ENCODE data around the gene ASTN2.
"Not testable (repeated sequence)": the region's sequence is repeated elsewhere in the genome, so short reads cannot be mapped to it uniquely, and the experiment has no call there.

ASTN2 gene

DNA sequence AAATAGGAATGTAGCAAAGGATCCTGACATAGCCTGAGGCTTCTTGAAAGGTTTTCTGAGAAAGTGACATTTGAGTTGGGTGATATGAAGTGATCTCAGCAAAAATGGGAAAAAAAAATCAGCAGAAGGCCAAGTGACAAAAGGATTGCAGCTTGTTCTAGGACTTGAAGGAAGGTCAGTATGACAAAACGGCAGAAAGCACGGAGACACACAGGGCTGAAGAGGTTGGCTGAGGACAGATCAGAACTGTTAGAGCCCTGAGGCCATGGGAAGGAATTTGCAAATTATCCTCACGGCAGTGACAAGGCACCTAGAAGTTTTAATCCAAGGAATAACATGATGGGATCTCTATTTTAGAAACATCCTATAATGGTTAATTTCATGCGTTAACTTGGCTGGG, 696.7 kb downstream of the ASTN2 start:
- DNase-seq: no peak

DNA sequence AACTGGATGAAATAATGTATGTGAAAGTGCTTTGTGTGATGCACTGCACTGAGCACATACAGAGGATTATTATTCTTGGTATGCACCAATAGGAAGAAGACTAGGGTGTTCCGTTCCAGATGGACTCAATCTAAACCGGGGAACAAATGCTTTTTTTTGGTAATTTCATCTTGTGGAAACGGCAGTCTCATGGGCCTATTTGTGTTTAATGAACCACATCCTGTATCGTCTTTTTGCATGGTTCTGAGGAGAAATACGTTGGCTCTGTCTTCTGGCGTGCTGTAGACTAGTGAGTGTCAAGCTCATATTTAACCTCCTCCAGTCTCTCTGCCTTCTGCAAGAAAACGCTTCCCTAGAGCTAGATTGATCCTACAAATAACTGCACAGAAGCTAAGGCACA, 697.7 kb downstream of the ASTN2 start:
- no peak for DNase-seq

DNA sequence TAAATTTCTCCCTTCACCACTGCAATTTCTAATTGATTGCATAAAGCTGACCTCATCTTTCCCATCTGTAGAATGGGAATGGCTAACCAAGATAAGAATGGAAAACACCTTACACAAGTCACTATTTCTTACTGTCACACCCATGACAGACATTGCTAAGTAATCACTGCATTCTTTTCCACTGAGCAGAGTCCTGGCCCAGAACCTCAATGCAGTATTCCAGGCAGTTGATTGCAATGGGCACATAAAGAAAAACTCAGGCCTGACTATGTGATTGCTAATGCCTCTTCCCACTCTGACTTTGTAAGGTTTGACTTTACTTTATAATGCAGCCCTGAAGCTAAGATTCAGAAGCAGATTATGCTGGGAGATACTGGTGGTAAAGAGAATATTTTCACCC, 698.4 kb downstream of the ASTN2 start:
- DNase-seq: no peak

DNA sequence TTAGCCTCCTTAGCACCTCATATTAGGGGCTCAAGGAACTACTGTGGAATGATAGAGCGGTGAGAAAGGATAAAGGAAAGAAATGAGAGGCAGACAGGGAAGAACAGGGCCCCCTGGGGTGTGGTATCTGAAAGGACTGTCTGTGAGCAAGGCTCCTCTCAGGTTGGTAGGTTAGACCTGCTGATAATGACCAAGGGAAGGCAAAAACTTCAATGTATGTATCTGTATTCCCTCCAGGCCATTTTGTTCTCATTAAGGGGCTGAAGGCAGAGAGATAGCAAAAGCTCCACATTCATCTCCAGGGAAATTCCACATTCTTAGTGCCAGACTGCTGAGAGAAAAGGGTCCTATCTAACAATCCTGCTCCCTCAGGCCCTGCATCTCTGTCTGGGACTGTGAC, 699.1 kb downstream of the ASTN2 start:
- no peak for DNase-seq

DNA sequence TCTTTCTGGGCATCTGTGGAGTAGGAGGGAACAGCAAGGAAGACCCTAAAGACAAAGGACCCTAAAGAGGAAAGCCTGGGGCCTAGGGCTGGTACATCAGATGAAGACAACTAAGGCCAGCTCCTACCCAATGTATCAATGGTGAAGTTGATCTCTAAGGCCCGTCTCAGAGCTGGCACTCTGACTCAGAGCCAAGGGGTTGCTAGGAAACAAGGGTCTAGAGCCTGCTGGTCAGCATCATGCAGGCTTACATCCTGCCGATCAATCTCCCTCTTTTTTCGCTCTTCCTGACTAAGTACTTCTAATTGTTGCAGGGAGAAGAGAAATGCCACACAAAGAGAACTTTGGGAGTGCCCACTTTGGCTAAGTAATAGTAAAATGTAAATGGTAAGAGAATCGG, 701.6 kb downstream of the ASTN2 start:
- DNase-seq: no peak

DNA sequence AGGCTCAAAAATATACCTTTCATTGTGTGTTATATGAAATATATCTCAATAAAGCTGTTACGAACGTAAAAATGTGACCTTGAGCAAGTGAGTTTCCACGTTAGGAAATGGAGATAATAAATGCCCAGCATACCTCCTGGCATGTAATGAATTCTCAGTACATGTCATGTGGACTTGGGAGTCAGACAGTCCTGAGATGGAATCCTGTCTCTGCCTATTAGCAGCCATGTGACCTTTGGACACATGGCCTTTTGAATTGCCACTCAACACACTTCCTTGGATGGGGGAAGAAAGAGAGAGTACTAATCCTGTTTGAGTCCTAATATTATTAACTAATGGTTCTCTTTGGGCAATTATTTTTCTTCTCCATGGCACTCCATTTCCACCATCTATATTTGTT, 702.1 kb downstream of the ASTN2 start:
- DNase-seq: no peak

DNA sequence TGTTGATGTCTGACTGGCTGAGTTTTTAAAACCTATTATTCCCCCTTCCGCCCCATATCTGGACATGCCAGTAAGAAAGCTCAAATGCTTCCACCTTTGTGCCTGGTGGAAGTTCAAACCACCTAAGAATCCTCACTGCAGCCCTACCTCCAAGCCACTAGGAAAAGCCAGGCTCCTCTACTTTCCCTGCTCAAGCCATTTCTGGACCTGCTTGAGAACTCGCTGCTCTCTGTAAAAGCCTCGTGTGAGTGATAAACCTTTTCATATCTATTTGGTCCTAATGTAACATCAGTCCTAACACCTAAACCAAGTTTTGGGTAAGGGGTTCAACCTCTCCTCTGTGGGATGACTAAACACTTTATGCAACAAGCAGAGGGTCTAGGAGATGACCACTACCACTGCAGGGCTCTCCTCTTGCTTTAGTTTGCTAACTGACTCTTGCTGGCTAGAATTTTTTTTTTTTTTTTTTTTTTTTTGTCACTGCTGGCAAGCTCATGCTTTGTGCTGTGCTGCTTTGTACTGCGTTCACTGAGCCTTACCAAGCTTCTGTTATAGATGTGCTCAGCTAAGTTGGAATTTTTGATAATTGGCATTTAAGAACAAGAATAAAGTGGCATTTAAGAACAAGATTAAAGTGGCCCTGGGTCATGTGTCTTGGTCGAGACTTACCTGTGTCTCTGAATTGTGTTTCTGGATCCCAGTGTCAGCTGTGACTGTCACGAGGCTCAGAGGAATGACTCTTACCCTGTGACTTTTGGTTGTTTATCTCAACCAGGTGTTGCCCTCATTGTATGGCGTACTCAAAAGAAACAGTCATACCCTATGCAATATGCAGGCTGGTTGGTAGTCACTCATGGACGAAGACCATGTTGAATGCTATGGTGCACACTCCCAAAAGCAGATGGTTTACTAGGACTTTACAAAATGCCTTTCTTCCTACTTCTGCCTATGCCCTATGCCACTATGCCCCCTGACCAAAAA, 708.3 kb downstream of the ASTN2 start:
- DNase-seq: no peak

DNA sequence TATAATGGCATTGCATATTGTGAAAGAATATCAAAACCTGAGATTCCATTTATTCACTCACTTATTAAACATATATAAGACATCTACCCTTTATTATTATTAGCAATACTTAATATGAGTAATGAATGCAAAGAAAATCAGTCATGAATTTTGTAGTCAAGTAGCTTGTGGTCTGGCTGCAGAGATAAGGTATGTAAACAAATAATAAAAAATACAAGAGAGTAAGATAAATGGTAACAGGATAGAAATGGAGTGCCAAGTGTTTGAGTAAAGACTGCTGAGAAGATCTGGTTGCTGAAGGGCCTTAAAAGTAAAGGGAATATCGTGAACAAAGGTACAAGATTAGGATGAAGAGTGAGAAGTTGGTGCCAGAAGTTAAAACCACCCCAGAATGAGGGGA, 709.3 kb downstream of the ASTN2 start:
- DNase-seq: no peak

DNA sequence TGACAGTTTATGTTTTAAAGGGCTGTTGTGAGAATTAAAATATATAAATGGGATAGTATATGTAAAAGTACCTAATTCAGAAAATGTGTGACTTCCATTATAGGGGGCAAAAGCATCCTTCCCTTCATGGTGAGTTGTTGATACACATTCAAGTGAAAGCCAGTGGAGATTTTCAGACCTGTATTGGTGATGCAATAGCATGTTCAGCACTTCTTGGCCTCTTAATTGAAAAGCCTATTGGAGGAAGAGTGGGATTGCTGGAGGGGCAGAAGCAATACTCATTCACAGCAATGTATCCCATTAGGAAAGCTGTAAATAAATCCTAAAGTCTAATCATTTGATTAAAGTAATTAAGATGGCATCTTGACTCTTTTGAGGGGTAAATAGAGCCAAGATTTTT, 710.4 kb downstream of the ASTN2 start:
- no peak for DNase-seq

DNA sequence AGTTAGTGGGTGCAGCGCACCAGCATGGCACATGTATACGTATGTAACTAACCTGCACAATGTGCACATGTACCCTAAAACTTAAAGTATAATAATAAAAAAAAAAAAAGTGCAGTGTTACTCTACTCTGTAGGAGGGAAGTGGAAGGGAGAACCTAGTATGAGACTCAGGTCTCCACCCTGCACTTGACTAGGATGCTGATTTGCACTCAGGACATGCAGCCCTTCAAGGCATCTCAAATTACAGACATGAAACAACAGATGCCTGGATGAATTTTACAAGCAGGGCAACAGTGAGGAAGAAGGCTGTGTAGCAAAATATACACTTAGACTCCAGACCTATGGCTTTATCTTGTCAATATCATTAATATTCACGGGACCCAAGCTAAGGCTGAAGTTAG, 711.2 kb downstream of the ASTN2 start:
- DNase-seq: no peak

DNA sequence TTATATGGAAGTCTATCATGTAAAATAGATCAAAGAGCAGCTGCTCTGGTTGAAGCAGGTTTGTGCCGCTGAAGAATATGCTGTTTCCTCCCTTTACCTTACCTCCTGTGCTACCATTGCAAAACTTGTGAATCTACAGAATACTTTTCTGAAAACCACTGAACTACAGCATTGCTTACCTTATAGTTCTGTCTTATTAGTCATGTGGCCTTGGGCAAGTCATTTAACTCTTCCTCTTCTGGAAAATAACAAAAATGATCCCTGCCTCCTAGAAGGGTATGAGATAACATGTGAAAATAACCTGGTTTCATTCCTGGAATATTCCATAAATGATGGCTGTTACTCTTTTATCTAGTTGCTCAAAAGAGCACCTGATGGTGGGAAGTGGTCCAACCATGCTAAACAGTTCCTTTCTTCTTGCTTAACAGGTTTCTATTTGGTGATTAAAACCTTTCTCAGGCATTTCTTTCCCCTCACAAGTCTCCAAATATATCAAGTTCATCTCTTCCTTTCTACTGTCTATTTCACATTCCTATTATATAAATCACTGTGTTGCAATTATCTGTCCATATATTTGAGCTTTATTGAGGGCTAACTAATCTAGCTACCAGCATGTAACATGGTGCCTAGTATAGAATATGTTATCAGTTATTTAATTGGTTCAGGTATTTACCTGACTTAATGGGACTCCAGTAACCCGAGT, 712.8 kb downstream of the ASTN2 start:
- DNase-seq: no peak

DNA sequence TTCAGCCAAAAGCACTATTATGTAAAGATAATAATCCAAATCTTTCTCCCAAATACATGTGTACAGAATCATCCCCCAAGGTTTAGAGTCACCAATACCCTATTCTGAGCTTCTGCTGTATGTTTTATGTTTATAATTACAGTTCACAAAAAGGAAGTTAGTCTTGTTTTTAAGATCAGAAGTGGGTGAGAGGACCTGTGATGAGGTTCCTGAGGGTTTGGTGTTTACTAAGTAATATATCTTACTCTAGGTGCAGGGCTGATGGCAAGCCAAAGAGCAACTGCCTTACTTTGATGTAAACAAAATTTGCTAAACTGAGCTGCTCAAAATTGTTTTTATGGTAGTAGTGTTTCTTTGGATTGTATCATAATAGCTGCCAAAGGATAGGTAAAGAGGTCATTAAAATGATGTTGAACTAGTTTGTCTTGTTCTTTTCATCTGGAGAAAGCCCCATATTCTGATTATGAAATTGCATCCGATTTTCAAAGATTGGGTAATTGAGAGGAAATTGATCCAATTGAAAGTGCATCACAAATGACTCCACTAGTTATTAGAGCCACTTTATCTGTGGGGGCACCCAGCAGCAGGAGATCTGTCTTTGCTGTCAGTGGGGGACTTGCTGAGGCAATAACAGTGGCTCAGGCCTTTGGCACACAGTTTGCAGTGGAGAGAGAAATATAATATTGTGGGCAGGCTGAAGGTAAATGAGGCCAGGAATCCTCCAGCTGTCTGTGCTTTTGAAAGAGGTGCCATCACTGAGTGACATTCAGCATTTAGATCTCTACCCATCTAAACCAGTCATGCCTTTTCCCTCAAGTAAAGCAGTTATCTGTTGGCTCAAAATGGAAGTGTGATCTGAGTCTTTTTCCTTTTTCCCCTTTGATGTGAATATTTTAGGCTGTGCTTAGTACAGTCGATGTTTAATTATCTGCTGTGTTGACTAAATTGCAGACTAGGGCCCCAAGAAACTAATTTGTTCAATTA, 713.7 kb downstream of the ASTN2 start:
- DNase-seq: no peak

DNA sequence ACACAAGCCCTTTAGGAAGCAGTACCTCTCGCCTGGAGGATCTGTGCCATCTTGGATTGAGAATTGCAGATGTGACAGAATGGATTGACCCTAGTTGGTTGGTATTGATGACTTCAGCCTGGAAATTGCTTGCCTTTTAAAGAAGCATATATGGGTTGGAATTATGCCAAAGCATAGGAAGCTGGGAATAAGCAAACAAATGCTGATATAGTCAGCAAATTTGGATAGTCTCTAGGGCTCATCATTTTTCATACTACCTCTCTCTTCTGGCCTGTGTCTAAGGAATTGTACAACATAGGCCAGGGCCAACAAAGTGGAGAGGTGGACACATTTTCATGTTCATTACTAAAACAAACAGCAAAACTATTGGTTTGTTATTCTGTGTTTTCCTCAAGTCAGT, 714.6 kb downstream of the ASTN2 start:
- DNase-seq: no peak

DNA sequence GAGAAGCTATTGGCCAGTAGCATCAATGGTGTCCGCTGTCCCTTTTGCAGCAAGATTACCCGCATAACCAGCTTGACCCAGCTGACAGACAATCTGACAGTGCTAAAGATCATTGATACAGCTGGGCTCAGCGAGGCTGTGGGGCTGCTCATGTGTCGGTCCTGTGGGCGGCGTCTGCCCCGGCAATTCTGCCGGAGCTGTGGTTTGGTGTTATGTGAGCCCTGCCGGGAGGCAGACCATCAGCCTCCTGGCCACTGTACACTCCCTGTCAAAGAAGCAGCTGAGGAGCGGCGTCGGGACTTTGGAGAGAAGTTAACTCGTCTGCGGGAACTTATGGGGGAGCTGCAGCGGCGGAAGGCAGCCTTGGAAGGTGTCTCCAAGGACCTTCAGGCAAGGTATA, 717.0 kb downstream of the ASTN2 start:
- no peak for DNase-seq

DNA sequence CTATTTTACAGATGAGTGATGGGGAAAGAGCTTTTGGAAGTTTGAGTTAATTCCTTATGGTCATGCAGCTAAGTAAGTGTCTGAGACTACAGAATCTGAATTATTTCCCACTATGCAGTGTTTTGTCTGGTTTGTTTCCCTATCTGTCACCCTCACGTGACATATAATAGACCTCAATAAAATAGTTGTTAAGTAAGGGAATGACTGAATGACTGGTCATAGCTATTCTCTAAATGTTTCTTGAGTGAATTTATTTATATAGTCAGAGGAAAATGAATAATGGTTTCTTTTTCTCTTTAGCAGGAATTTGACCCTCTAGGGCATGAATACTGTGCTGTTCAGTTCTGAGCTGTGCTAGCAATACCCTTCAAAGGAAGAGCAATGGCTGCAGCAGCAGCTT, 717.5 kb downstream of the ASTN2 start:
- DNase-seq: no peak

DNA sequence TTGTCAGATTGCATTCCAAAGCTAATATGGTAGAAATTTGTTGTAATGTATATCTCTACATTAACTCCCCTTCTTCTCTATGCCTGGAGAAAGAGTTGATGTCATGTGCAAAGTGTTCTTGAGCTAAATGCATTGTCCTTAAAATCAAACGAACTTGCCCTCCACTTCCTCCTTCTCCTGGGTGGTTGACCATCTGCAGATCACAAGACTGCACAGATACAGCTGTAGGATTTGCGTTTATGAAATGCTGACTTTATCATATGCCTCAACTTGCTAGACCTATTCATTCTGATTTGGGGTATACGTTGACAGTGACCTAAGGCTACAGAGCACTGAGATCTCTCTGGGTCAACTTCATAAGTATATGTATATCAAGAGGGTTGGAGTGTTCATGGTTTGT, 719.4 kb downstream of the ASTN2 start:
- no peak for DNase-seq

DNA sequence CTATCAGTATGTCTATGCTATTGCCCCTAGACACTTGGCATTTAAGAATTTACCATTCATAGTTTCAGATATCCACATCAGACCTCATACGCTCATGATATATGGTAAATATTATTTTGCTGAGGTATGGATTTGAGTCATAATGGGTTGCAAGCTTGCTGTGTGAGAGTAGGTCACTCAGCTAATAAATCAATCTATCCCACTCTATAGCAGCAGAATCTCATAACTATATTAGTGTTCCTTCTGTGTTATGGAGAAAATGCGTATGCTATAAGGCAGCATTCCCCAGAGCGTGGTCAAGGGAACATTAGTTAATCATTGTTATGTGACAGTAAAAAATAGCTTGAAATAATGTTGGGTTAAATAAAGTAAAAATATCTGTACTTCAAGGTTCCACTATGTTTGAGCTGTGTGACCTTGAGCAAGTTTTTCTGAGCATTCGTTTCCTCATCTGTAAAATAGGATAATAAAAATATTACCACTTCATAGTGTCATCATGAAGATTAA, 720.0 kb downstream of the ASTN2 start:
- no peak for DNase-seq

DNA sequence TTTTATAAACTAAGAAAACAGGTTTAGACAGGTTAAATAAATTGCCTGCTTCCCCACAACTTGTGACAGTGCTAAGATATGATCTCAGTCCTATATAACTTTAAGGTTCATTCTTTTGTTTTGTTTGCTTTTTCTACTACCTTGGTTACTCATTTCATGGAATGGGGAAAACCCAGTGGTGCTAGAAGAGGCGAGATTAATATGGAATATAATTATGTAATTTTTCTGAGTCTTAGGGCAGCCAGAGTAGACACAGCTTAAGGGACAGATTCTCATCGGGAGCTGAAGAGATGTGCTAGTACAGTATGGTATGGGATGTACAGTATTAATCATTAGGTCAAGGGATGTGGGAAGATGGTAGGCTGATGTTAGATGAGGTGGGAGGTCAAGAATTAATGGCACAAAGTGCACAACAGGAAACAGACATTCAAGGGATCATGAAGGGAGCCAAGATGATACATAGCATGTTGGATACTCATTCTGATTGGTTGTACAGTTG, 721.6 kb downstream of the ASTN2 start:
- DNase-seq: no peak

DNA sequence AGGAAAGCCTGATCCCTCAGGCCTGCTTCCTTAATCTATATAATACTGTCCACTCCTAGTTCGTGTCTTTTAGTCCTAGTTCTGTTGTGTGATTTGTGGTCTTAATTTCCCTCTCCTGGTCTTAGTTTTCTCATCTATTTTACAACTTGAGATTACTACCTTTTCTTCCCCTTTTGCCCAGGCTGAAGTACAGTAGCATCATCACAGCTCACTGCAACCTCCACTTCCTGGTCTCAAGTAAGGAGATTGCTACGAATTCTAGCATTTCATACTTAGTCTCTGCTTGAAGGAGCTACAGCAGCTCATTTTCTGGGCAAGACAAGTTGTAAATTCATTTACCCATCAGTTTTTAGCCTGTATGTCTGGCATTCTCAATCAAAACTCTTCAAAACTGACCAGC, 722.2 kb downstream of the ASTN2 start:
- DNase-seq: no peak

DNA sequence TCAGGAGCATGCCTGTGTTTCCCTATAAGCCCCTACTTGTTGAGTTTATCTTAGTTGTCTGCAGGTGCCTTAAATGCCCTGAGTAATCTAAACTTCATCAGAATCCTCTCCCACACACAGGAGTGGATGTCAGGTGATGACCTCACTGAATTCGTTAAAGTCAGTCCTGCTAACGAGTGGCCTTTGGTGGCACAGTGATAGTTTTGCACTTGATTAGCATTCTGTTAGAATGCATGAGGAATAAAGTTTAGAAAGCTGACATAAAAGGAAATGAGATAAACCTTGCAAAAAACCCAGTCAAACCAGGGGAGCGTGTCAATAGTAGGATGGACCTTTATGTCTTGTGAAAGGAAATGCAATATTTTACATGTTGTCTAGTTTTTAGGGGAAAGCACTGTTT, 723.2 kb downstream of the ASTN2 start:
- no peak for DNase-seq

DNA sequence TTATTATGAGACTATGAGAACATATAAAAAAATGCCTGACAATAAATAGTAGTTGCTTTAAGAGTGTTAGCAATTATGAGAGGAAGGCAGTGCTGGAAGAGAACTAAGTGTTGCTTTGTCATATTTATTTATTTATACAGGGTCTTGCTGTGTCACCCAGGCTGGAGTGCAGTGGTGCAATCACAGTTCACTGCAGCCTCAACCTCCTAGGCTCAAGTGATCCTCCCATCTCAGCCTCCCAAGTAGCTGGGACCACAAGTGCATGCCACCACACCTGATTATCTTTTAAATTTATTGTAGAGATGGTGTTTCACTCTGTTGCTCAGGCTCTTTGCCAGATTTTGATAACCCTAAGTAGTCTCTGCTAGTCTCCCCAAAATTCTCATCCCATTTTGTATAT, 724.1 kb downstream of the ASTN2 start:
- DNase-seq: not testable (repeated sequence)

DNA sequence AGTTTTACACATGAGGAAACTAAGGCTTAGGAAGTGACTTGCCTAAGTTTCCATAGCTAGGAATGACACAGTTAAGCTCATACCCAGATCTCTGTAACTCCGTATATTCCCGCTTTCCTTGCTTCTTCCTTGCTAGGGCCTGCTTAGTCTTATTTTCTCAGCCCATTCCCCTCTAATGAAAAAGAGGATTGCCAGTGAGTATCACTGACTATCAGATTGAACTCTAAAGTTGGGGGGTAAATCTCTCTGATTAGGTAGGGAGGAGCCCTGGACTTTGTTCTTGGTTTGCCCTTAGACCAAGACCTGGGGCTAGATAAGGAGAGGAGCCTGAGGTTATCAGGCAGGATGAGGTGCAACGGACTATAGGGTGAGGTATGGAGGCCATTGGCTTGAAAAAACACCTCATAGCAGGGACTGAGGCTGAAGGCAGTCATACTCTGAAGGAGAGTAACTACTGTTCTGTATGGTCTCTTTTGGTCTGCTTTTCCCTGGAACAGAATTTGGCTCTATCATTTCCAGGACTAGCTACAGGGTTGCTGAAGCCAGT, 725.3 kb downstream of the ASTN2 start:
- no peak for DNase-seq
